Measurements from ENCODE around the gene COL23A1.

DNA sequence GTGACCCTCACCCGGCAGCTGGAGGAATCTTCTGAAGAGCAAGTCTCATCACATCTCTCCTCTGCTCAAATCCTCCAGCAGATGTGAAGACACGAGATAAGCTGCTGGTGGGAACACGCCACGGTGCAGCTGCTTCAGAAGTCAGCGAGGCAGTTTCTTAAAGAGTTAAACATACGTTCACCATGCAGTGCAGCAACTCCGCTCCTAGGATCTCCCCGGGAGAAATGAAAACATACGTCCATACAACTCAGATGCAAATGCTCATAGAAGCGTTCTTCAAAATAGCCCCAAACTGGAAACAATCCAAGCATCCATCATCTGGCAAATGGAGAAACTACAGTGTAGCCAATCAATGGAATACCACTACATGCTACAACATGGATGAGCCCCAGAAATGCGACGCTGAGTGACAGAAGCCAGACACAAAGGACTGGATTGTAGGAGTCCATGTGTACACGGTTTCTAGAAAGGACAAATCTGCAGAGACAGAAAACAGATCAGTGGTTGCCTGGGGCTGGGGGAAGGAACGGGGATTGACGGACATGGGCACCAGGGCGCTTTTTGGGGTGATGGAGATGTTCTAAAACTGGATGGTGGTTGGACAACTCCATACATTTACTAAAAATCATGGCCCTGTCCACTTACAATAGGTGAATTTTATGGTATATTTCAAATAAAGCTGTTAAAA is 150.6 kb downstream of the COL23A1 start:
- TF ChIP-seq POLR2A (IDR thresholded peaks at IDR 0.05; ENCODE audit: low read length) = no peak
- no peak for TF ChIP-seq GATA1 (IDR thresholded peaks at IDR 0.05; ENCODE audit: low read depth, low read length)
